HPDE6-E6E7 (cell line): ENCODE data around the gene HACD2.
A peak's percentile ranks its signal among the peaks of the same experiment; 100 is the strongest.
"Not testable (repeated sequence)": the region's sequence is repeated elsewhere in the genome, so short reads cannot be mapped to it uniquely, and the experiment has no call there.

ENCODE experiments used
- DNase-seq: peaks from one replicate; pipeline ENCODE4 v3.0.0; 2011; ENCODE audit warnings: missing footprints; ENCODE audit errors: extremely low spot score

HACD2 gene

GRCh38 chr3:123611674-123612073 is 26.8 kb upstream of the HACD2 start:
- DNase-seq: not testable (repeated sequence)

GRCh38 chr3:123611082-123611481 is 26.2 kb upstream of the HACD2 start:
- no peak for DNase-seq

- no peak for DNase-seq
Measured at GRCh38 chr3:123610331-123610730, 25.5 kb upstream of the HACD2 start.

- DNase-seq: no peak
Measured at GRCh38 chr3:123609063-123609462, 24.2 kb upstream of the HACD2 start.

GRCh38 chr3:123608263-123608937 is 23.5 kb upstream of the HACD2 start:
- no peak for DNase-seq

GRCh38 chr3:123606527-123606926 is 21.7 kb upstream of the HACD2 start:
- no peak for DNase-seq

GRCh38 chr3:123605789-123606234 is 21.0 kb upstream of the HACD2 start:
- DNase-seq: no peak

- not testable (repeated sequence) for DNase-seq
Measured at GRCh38 chr3:123603153-123603552, 18.3 kb upstream of the HACD2 start.

- peak; percentile 70 for DNase-seq
Measured at GRCh38 chr3:123602325-123602724, 17.5 kb upstream of the HACD2 start.

- not testable (repeated sequence) for DNase-seq
Measured at GRCh38 chr3:123600863-123601262, 16.0 kb upstream of the HACD2 start.

- no peak for DNase-seq
Measured at GRCh38 chr3:123597561-123597960, 12.7 kb upstream of the HACD2 start.

GRCh38 chr3:123595396-123596180 is 10.7 kb upstream of the HACD2 start:
- no peak for DNase-seq

- no peak for DNase-seq
Measured at GRCh38 chr3:123593381-123593780, 8.5 kb upstream of the HACD2 start.

GRCh38 chr3:123590685-123591450 is 6.0 kb upstream of the HACD2 start:
- no peak for DNase-seq

- no peak for DNase-seq
Measured at GRCh38 chr3:123587401-123587800, 2.5 kb upstream of the HACD2 start.

GRCh38 chr3:123586968-123587367 is 2.1 kb upstream of the HACD2 start:
- DNase-seq: no peak

- DNase-seq: peak; percentile 19
Measured at GRCh38 chr3:123586131-123586530, 1.3 kb upstream of the HACD2 start.

- no peak for DNase-seq
Measured at GRCh38 chr3:123584284-123584987, 417 bp downstream of the HACD2 start.

- no peak for DNase-seq
Measured at GRCh38 chr3:123583561-123583960, 1.3 kb downstream of the HACD2 start.

- no peak for DNase-seq
Measured at GRCh38 chr3:123582315-123582714, 2.5 kb downstream of the HACD2 start.

- no peak for DNase-seq
Measured at GRCh38 chr3:123576122-123576521, 8.7 kb downstream of the HACD2 start.

- DNase-seq: no peak
Measured at GRCh38 chr3:123571973-123572365, 12.9 kb downstream of the HACD2 start.
